HepG2 (cell line): ENCODE results near the gene SCGB3A2. TPM values are rescaled to one million over a fixed set of nuclear protein-coding genes. Genes with fewer than 3 reads are reported as not detected.

Source experiments
- ERF ChIP-seq: IDR thresholded peaks from 2 replicates; pipeline ENCODE4 v1.6.1; 2018; ENCODE audit warnings: missing biosample characterization, missing genetic modification reagents
- HMG20B ChIP-seq: conservative IDR thresholded peaks from 2 replicates; pipeline ENCODE4 v1.6.1; 2016; ENCODE audit warnings: missing genetic modification reagents, missing compliant biosample characterization
- MAFG ChIP-seq: sonication (generic); formaldehyde crosslinking; IDR thresholded peaks from 2 replicates; pipeline ENCODE4 v1.5.1; 2020; ENCODE audit warnings: mild to moderate bottlenecking, missing genetic modification reagents
- MLLT10 ChIP-seq: sonication (generic); formaldehyde crosslinking; IDR thresholded peaks from 2 replicates; pipeline ENCODE4 v1.4.0; 2020; ENCODE audit warnings: missing genetic modification reagents
- MXI1 ChIP-seq: IDR thresholded peaks from 3 replicates; pipeline ENCODE4 v1.6.1; 2012; ENCODE audit warnings: low read depth, low read length, inconsistent platforms, borderline replicate concordance
- PAWR ChIP-seq: sonication (generic); formaldehyde crosslinking; IDR thresholded peaks from 2 replicates; pipeline ENCODE4 v1.4.0; 2020; ENCODE audit warnings: missing genetic modification reagents, mild to moderate bottlenecking, borderline replicate concordance
- RELA ChIP-seq: sonication (generic); formaldehyde crosslinking; IDR thresholded peaks from 2 replicates; pipeline ENCODE4 v1.4.0; 2020; ENCODE audit warnings: missing genetic modification reagents
- RFXAP ChIP-seq: sonication (generic); formaldehyde crosslinking; IDR thresholded peaks from 2 replicates; pipeline ENCODE4 v1.4.0; 2020; ENCODE audit warnings: missing genetic modification reagents, borderline replicate concordance
- SALL2 ChIP-seq: sonication (generic); formaldehyde crosslinking; IDR thresholded peaks from 2 replicates; pipeline ENCODE4 v1.8.1; 2023; ENCODE audit warnings: mild to moderate bottlenecking, missing genetic modification reagents, inconsistent platforms
- SNRNP70 ChIP-seq: fragments of 200-400 bp; formaldehyde crosslinking; IDR thresholded peaks from 2 replicates; pipeline ENCODE4 v1.6.1; 2017; ENCODE audit warnings: mild to moderate bottlenecking, low read depth, low read length, moderate library complexity
- ZNF224 ChIP-seq: sonication (generic); formaldehyde crosslinking; IDR thresholded peaks from 2 replicates; pipeline ENCODE4 v1.5.0; 2020; ENCODE audit warnings: mild to moderate bottlenecking, missing genetic modification reagents
- ZNF24 ChIP-seq: fragments of 450-650 bp; IDR thresholded peaks from 2 replicates; pipeline ENCODE4 v1.6.1; 2017; ENCODE audit warnings: antibody characterized with exemption, mild to moderate bottlenecking
- ZNF572 ChIP-seq: sonication (generic); formaldehyde crosslinking; IDR thresholded peaks from 2 replicates; pipeline ENCODE4 v1.5.1; 2020; ENCODE audit warnings: mild to moderate bottlenecking, missing genetic modification reagents
- polyA plus RNA-seq, 8 experiments: library from polyadenylated mRNA; depleted of rRNA in 3 of 8; stranded (reverse) in 7 of 8; unstranded in 1 of 8; fragments of >200 nt; fragmentation: Illumina TruSeq in 4 of 8; extraction: Trizol in 4 of 8; gene quantifications; 2 replicates each; pipeline versions ENCODE4 v1.2.1 to v1.2.3, GENCODE V29; 2011 to 2016; ENCODE audit warnings: low read depth in 4 of 8, missing spikeins in 1 of 8, mixed read lengths in 1 of 8; ENCODE audit not compliant: insufficient read depth in 1 of 8
- total RNA-seq, 5 experiments: library from RNA; depleted of rRNA; stranded (reverse); fragments of >200 nt; fragmentation: Illumina TruSeq; extraction: Trizol; gene quantifications; 2 replicates each; pipeline ENCODE4 v1.2.3, GENCODE V29; 2016; ENCODE audit warnings: low read depth in 1 of 5
- TF ChIP-seq, protein P1 (sequence below): sonication (generic); formaldehyde crosslinking; IDR thresholded peaks from 2 replicates; pipeline ENCODE4 v1.4.0; 2020; ENCODE audit warnings: missing genetic modification reagents, mild to moderate bottlenecking, borderline replicate concordance
- TF ChIP-seq, protein P2 (sequence below): sonication (generic); formaldehyde crosslinking; conservative IDR thresholded peaks from 2 replicates; pipeline ENCODE4 v1.4.0; 2020; ENCODE audit warnings: mild to moderate bottlenecking, missing genetic modification reagents, moderate library complexity
- TF ChIP-seq, protein P3 (sequence below): sonication (generic); formaldehyde crosslinking; IDR thresholded peaks from 2 replicates; pipeline ENCODE4 v1.8.1; 2022; ENCODE audit warnings: low read depth, mild to moderate bottlenecking, missing genetic modification reagents
- TF ChIP-seq, protein P4 (sequence below): sonication (generic); formaldehyde crosslinking; IDR thresholded peaks from 2 replicates; pipeline ENCODE4 v1.5.0; 2020; ENCODE audit warnings: mild to moderate bottlenecking, missing genetic modification reagents
- TF ChIP-seq, protein P5 (sequence below): sonication (generic); formaldehyde crosslinking; IDR thresholded peaks from 2 replicates; pipeline ENCODE4 v1.5.0; 2020; ENCODE audit warnings: missing genetic modification reagents, mild to moderate bottlenecking, borderline replicate concordance

The SCGB3A2 gene
- total and polyA plus RNA-seq, 2 of the 13 experiments (the other 11 are each of a cell fraction or from before 2014, with no cell fraction given): not detected

DNA sequence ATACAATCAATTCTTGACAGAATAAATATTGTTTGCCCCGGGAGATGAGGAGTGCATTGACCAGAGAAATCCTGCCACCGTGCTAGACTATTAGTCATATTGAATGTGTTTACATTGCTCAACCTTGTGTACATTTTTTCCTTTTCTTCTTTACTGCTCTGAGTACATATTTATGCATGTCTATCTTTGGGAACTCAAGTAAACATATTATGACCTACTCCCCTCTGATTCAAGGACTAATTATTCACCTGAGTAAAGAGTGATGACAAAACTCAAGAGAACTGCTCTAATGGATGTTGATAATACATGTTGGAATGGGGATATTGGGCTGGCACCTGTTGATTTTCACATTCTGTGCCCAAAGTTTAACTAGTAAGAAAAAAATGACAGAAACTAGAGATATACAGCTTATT, 43.1 kb upstream of the SCGB3A2 start (continued):
- TF ChIP-seq, protein P1, sequence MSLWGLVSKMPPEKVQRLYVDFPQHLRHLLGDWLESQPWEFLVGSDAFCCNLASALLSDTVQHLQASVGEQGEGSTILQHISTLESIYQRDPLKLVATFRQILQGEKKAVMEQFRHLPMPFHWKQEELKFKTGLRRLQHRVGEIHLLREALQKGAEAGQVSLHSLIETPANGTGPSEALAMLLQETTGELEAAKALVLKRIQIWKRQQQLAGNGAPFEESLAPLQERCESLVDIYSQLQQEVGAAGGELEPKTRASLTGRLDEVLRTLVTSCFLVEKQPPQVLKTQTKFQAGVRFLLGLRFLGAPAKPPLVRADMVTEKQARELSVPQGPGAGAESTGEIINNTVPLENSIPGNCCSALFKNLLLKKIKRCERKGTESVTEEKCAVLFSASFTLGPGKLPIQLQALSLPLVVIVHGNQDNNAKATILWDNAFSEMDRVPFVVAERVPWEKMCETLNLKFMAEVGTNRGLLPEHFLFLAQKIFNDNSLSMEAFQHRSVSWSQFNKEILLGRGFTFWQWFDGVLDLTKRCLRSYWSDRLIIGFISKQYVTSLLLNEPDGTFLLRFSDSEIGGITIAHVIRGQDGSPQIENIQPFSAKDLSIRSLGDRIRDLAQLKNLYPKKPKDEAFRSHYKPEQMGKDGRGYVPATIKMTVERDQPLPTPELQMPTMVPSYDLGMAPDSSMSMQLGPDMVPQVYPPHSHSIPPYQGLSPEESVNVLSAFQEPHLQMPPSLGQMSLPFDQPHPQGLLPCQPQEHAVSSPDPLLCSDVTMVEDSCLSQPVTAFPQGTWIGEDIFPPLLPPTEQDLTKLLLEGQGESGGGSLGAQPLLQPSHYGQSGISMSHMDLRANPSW: 0 out of 2 replicates have a peak, but pooled peaks have one; percentile 41
- no peak for TF ChIP-seq RFXAP (CRISPR knock-in tag)
- TF ChIP-seq MLLT10: no peak
- TF ChIP-seq, protein P2, sequence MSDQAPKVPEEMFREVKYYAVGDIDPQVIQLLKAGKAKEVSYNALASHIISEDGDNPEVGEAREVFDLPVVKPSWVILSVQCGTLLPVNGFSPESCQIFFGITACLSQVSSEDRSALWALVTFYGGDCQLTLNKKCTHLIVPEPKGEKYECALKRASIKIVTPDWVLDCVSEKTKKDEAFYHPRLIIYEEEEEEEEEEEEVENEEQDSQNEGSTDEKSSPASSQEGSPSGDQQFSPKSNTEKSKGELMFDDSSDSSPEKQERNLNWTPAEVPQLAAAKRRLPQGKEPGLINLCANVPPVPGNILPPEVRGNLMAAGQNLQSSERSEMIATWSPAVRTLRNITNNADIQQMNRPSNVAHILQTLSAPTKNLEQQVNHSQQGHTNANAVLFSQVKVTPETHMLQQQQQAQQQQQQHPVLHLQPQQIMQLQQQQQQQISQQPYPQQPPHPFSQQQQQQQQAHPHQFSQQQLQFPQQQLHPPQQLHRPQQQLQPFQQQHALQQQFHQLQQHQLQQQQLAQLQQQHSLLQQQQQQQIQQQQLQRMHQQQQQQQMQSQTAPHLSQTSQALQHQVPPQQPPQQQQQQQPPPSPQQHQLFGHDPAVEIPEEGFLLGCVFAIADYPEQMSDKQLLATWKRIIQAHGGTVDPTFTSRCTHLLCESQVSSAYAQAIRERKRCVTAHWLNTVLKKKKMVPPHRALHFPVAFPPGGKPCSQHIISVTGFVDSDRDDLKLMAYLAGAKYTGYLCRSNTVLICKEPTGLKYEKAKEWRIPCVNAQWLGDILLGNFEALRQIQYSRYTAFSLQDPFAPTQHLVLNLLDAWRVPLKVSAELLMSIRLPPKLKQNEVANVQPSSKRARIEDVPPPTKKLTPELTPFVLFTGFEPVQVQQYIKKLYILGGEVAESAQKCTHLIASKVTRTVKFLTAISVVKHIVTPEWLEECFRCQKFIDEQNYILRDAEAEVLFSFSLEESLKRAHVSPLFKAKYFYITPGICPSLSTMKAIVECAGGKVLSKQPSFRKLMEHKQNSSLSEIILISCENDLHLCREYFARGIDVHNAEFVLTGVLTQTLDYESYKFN: peak; percentile 90
- TF ChIP-seq, protein P3, sequence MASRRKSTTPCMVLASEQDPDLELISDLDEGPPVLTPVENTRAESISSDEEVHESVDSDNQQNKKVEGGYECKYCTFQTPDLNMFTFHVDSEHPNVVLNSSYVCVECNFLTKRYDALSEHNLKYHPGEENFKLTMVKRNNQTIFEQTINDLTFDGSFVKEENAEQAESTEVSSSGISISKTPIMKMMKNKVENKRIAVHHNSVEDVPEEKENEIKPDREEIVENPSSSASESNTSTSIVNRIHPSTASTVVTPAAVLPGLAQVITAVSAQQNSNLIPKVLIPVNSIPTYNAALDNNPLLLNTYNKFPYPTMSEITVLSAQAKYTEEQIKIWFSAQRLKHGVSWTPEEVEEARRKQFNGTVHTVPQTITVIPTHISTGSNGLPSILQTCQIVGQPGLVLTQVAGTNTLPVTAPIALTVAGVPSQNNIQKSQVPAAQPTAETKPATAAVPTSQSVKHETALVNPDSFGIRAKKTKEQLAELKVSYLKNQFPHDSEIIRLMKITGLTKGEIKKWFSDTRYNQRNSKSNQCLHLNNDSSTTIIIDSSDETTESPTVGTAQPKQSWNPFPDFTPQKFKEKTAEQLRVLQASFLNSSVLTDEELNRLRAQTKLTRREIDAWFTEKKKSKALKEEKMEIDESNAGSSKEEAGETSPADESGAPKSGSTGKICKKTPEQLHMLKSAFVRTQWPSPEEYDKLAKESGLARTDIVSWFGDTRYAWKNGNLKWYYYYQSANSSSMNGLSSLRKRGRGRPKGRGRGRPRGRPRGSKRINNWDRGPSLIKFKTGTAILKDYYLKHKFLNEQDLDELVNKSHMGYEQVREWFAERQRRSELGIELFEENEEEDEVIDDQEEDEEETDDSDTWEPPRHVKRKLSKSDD: peak; percentile 32; the same call in 1 of the 2 replicates
- TF ChIP-seq HMG20B (CRISPR knock-in tag): peak; percentile 99
- no peak for TF ChIP-seq MAFG (CRISPR knock-in tag)
- TF ChIP-seq, protein P4, sequence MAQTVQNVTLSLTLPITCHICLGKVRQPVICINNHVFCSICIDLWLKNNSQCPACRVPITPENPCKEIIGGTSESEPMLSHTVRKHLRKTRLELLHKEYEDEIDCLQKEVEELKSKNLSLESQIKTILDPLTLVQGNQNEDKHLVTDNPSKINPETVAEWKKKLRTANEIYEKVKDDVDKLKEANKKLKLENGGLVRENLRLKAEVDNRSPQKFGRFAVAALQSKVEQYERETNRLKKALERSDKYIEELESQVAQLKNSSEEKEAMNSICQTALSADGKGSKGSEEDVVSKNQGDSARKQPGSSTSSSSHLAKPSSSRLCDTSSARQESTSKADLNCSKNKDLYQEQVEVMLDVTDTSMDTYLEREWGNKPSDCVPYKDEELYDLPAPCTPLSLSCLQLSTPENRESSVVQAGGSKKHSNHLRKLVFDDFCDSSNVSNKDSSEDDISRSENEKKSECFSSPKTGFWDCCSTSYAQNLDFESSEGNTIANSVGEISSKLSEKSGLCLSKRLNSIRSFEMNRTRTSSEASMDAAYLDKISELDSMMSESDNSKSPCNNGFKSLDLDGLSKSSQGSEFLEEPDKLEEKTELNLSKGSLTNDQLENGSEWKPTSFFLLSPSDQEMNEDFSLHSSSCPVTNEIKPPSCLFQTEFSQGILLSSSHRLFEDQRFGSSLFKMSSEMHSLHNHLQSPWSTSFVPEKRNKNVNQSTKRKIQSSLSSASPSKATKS (CRISPR knock-in tag): peak; percentile 46; the same call in 1 of the 2 replicates
- no peak for TF ChIP-seq SNRNP70
- TF ChIP-seq ERF: peak; percentile 91
- peak; percentile 48; the same call in 1 of the 3 replicates for TF ChIP-seq MXI1
- TF ChIP-seq ZNF224 (CRISPR knock-in tag): no peak
- TF ChIP-seq ZNF24: peak; percentile 75; the same call in 1 of the 2 replicates
- no peak for TF ChIP-seq ZNF572 (CRISPR knock-in tag)
- no peak for TF ChIP-seq RELA (CRISPR knock-in tag)
- TF ChIP-seq, protein P5, sequence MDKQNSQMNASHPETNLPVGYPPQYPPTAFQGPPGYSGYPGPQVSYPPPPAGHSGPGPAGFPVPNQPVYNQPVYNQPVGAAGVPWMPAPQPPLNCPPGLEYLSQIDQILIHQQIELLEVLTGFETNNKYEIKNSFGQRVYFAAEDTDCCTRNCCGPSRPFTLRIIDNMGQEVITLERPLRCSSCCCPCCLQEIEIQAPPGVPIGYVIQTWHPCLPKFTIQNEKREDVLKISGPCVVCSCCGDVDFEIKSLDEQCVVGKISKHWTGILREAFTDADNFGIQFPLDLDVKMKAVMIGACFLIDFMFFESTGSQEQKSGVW: no peak
- TF ChIP-seq PAWR: no peak
- TF ChIP-seq SALL2 (CRISPR knock-in tag): no peak
